Nephron (organoid): Measurements from ENCODE around the gene ZNF581.

Experiments used
- H3K27ac Mint-ChIP-seq, 3 experiments: 2 replicates each; pipeline ENCODE4 v1.8.0; 2020; ENCODE audit warnings: mixed read lengths in 3 of 3, mild to moderate bottlenecking in 2 of 3, moderate library complexity in 1 of 3
- H3K27me3 Mint-ChIP-seq: 2 replicates; pipeline ENCODE4 v1.8.0; 2021; ENCODE audit warnings: low read depth, mild to moderate bottlenecking, moderate library complexity, mixed read lengths
- H3K36me3 Mint-ChIP-seq: 2 replicates; pipeline ENCODE4 v1.8.0; 2020; ENCODE audit warnings: low read depth, mixed read lengths
- H3K4me1 Mint-ChIP-seq: 2 replicates; pipeline ENCODE4 v1.8.0; 2020; ENCODE audit warnings: mixed read lengths
- H3K4me3 Mint-ChIP-seq, 3 experiments: 2 replicates each; pipeline ENCODE4 v1.8.0; 2020; ENCODE audit warnings: mild to moderate bottlenecking in 3 of 3, mixed read lengths in 3 of 3, moderate library complexity in 2 of 3
- H3K9me3 Mint-ChIP-seq: 2 replicates; pipeline ENCODE4 v1.8.0; 2020; ENCODE audit warnings: mixed read lengths
- TF ChIP-seq, protein P1 (sequence below), 3 experiments: fragments of 200-600 bp; sonication (generic); IDR thresholded peaks; one replicate each; pipeline ENCODE4 v1.5.0; 2021; ENCODE audit warnings: antibody characterized with exemption in 3 of 3; ENCODE audit not compliant: unreplicated experiment in 3 of 3

The ZNF581 gene

DNA sequence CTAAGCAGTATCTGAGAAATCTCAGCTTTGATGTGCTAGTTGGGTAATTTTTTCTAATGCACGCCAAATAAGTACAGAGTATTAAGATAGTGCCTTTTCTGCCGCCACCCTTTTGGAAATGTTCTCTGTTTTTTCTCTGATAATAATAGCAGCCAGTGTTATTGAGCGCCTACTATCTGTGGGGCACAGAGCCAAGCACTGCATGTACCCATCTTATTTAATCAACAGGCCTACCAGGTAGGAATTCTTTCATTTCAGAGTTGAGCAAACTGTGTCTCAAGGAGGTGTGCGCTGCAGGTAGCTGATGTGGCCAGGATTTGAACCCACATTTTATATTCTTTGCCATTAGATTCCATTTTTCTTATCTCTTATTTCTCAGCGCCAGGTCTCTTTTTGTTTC is 32.9 kb downstream of the ZNF581 start:
- TF ChIP-seq, protein P1, sequence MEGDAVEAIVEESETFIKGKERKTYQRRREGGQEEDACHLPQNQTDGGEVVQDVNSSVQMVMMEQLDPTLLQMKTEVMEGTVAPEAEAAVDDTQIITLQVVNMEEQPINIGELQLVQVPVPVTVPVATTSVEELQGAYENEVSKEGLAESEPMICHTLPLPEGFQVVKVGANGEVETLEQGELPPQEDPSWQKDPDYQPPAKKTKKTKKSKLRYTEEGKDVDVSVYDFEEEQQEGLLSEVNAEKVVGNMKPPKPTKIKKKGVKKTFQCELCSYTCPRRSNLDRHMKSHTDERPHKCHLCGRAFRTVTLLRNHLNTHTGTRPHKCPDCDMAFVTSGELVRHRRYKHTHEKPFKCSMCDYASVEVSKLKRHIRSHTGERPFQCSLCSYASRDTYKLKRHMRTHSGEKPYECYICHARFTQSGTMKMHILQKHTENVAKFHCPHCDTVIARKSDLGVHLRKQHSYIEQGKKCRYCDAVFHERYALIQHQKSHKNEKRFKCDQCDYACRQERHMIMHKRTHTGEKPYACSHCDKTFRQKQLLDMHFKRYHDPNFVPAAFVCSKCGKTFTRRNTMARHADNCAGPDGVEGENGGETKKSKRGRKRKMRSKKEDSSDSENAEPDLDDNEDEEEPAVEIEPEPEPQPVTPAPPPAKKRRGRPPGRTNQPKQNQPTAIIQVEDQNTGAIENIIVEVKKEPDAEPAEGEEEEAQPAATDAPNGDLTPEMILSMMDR (IDR thresholded peaks at IDR 0.05; ENCODE audit: unreplicated experiment in 3 of 3), result no peak
- Mint-ChIP-seq H3K4me1 (peaks cover 42% of the 10 kb centered on the region), H3K9me3 (no peaks in the 10 kb centered on the region), H3K36me3 (peaks cover 52% of the 10 kb centered on the region), H3K4me3 (peak overlapping the region; percentile 95 to 98 (median 97)), H3K27me3 (no peaks in the 10 kb centered on the region), H3K27ac (peak overlapping the region; percentile 42 to 94 (median 89))

DNA sequence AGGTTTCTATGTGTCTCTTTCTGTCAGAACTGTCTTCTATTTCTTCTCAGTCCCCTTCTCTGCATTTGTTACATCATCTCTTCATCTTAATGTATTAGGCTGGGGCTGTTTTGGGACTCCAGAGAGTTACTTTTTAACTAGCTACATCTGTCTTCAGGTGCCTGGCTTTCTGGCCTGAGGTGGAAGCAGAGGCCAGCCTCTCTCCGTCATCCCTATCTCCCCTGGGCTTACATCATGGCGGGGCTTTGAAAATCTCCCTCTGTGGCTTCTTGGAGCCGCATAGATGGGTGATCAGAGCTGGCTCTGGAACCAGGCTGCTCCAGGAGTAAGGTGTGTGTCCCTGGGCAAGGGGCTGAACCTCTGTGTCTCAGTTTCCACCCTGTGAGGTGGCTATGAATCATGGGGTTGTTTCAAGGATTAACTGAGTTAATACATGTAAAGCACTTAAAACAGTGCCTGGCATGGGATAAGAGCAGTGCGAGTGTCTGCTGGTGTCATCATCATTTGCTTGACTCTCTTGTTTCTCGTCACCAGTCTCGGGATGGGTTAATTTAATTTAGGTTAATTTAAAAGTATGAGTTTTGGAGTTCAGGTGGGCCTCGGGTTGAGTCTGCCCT is 33.5 kb downstream of the ZNF581 start:
- H3K36me3 Mint-ChIP-seq, result peaks cover 49% of the 10 kb centered on the region
- peak overlapping the region; percentile 42 to 94 (median 89) for H3K27ac Mint-ChIP-seq
- peaks cover 39% of the 10 kb centered on the region for H3K4me1 Mint-ChIP-seq
- H3K27me3 Mint-ChIP-seq, result no peaks in the 10 kb centered on the region
- TF ChIP-seq, protein P1 (IDR thresholded peaks at IDR 0.05; ENCODE audit: unreplicated experiment in 3 of 3), result no peak
- H3K4me3 Mint-ChIP-seq, result peak overlapping the region; percentile 95 to 98 (median 97)
- H3K9me3 Mint-ChIP-seq, result no peaks in the 10 kb centered on the region

DNA sequence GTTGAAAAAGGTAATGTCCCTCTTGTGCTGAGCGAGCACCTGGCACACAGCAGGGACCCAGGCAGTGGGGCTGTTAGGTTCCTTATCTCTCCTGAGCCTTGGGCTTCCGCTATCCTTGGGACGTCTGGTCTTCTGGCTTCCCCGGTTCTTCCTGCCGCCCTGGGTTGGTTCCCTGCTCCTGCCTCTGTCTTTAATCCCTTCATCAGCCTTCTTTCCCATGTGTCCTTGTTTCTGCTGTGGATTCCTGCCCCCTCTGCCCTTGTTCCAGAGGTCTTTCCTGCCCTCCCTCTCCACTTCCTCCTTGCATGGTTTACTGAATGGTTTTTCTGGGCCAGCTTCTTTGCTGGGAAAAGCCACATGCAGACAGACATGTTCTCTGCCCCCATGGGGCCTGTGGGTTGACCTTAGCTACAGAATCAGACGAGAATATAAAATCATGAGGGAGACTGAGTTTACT is 34.2 kb downstream of the ZNF581 start:
- TF ChIP-seq, protein P1 (IDR thresholded peaks at IDR 0.05; ENCODE audit: unreplicated experiment in 3 of 3), result no peak
- Mint-ChIP-seq H3K36me3 (peaks cover 45% of the 10 kb centered on the region), H3K4me1 (peaks cover 39% of the 10 kb centered on the region), H3K27ac (peak overlapping the region; percentile 16 to 94 (median 17)), H3K4me3 (peak overlapping the region; percentile 95 to 98 (median 97)), H3K9me3 (no peaks in the 10 kb centered on the region), H3K27me3 (no peaks in the 10 kb centered on the region)

DNA sequence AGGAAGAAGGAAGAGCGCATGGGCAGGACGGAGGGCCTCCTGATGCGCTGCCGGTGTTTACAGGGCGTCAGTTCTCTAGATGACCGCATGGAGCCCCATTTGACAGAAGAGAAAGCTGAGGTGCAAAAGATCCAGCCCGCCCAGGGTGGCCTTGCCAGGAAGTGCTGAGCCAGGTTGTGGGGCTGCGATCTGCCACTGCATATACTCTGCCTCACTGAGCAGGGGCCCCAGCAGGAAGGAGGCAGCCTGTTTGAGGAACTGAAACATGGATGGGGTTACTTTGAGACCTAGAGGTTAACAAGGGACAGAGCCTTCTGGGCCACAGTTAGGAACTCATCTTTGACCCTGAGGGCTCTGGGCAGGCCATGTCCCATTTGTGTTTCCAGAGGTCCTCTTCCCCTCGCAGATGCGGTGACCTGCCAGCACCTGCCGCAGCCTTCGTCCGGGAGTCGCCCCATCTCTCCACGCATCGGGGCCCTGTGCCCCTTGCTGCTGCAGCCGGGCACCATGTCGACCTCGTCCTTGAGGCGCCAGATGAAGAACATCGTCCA is 34.7 kb downstream of the ZNF581 start:
- Mint-ChIP-seq H3K9me3 (no peaks in the 10 kb centered on the region), H3K4me1 (peaks cover 39% of the 10 kb centered on the region), H3K27me3 (no peaks in the 10 kb centered on the region), H3K4me3 (peak overlapping the region; percentile 26 to 98 (median 95)), H3K27ac (peak overlapping the region in 2 of 3 experiments; percentile 17 to 94), H3K36me3 (peaks cover 44% of the 10 kb centered on the region)
- TF ChIP-seq, protein P1 (IDR thresholded peaks at IDR 0.05; ENCODE audit: unreplicated experiment in 3 of 3), result no peak

DNA sequence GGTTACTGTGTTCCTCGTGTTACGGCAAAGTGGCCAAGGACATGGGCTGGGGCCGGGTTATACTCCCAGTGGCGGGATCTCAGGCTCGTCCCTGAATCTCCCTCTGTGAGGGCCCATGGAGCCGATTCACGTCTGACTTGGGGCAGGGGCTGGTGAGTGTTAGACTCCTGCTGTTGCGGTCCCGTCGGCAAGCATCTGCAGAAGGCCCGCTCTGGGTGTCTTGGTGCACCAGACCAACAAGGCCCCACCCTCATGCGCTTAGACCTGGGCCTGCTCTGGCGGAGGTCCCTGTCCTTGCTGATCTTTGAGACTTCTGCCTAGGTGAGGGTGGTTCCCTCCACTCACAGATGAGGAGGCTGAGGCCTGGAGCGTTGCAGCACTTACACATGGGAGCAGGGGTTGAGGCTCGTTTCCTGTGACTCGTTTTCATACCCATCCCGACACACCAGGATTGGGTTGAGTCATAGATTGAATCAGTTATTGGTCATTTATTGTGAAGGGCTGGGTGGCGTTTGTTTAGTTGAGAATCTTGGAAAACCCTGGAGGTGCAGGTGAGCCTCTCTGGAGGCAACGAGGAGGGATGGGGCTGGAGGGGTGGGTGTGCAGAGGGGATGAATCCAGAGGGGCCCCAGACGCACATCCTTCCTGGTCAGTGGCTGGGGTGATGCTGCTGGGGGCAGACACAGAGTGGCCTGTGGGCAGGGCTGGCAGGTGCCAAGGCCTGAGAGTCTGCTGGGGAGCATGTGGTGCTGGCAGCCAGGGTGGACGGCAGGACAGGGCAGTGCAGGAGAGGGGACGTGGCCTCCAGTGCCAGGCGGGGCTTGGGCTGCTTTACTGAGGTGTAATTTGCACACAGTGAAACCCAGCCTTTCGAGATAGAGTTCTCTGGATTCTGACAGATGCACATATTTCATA is 36.2 kb downstream of the ZNF581 start:
- Mint-ChIP-seq H3K27me3 (no peaks in the 10 kb centered on the region), H3K4me3 (peak overlapping the region in 1 of 3 experiments; percentile 28)
- TF ChIP-seq, protein P1 (IDR thresholded peaks at IDR 0.05; ENCODE audit: unreplicated experiment in 3 of 3), result no peak

More for the DNA sequence above, 36.2 kb downstream of the ZNF581 start:
- Mint-ChIP-seq H3K36me3 (peaks cover 41% of the 10 kb centered on the region), H3K9me3 (no peaks in the 10 kb centered on the region), H3K27ac (peak overlapping the region in 1 of 3 experiments; percentile 77), H3K4me1 (peaks cover 35% of the 10 kb centered on the region)
